Thymus (tissue), 11 donors: ENCODE data around the gene MLLT10. TPM values are rescaled to one million over a fixed set of nuclear protein-coding genes. Genes with fewer than 3 reads are reported as not detected.
"Not testable (repeated sequence)": the region's sequence is repeated elsewhere in the genome, so short reads cannot be mapped to it uniquely, and the experiment has no call there.

Source experiments
- DNase-seq, 9 donors: peaks; one replicate each; pipeline ENCODE4 v3.0.0-alpha.2; 2013; ENCODE audit warnings: low spot score in 9 of 9, low read depth in 6 of 9, missing footprints in 1 of 9
- H3K27ac ChIP-seq, 2 donors: one replicate each; pipeline ENCODE4 v1.5.1; 2013; ENCODE audit warnings: control low read depth in 1 of 2, low read depth in 1 of 2, low read length in 1 of 2, mild to moderate bottlenecking in 1 of 2, moderate library complexity in 1 of 2
- H3K27me3 ChIP-seq, 2 donors: one replicate each; pipeline ENCODE4 v1.5.1; 2013; ENCODE audit warnings: low read length in 1 of 2; ENCODE audit not compliant: control insufficient read depth in 2 of 2, insufficient read depth in 1 of 2
- H3K36me3 ChIP-seq, 2 donors: one replicate each; pipeline ENCODE4 v1.5.1; 2013; ENCODE audit warnings: low read length in 1 of 2, mild to moderate bottlenecking in 1 of 2, moderate library complexity in 1 of 2; ENCODE audit not compliant: control insufficient read depth in 2 of 2, insufficient read depth in 2 of 2
- H3K4me1 ChIP-seq, 2 donors: one replicate each; pipeline ENCODE4 v1.5.1; 2013; ENCODE audit warnings: low read length in 2 of 2; ENCODE audit not compliant: control insufficient read depth in 2 of 2, insufficient read depth in 2 of 2
- H3K4me3 ChIP-seq, 2 donors: one replicate each; pipeline ENCODE4 v1.5.1; 2013; ENCODE audit warnings: low read length in 2 of 2, control low read depth in 1 of 2, mild to moderate bottlenecking in 1 of 2
- H3K9me3 ChIP-seq, 2 donors: one replicate each; pipeline ENCODE4 v1.5.1; 2013; ENCODE audit warnings: low read length in 1 of 2, mild to moderate bottlenecking in 1 of 2; ENCODE audit not compliant: control insufficient read depth in 2 of 2, insufficient read depth in 1 of 2
- WGBS: extraction: QIAGEN DNeasy Blood & Tissue Kit; methylation state at CpG from one replicate; pipeline ENCODE4 v1.1.7; 2013; 5-methylcytosine and 5-hydroxymethylcytosine counted together
- polyA plus RNA-seq: library from polyadenylated mRNA; stranded (reverse); fragments of 200-250 nt; gene quantifications from one replicate; pipeline ENCODE4 v1.2.3, GENCODE V29; 2013
- total RNA-seq: library from RNA; stranded (reverse); fragments of 120-200 nt; gene quantifications from one replicate; pipeline ENCODE4 v1.2.4, GENCODE V29; 2013
- donor health status: healthy.

The MLLT10 gene
- total and polyA plus RNA-seq, 2 donors, result 23.0 to 27.9 TPM

DNA sequence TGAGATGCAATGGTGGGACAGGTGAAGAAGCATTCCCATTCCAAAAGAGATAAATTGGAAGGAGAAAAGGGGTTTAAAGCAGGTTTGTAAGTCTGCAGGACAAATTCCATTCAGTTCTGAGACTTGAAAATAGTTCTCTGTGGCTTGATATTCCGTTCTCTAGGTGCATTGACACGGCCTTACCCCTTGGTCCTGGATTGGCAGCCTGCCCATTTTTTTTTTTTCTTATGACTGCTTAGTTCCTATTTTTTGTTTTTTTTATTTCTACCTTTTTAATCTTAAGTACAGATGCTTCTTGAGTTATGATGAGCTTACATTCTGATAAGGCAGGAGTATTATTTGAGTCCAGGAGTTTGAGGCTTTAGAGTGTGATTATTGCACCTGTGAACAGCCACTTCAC lies 70.6 kb downstream of the MLLT10 start:
- WGBS, result 45% methylated on average over 2 of the region's 2 CpGs
- peaks cover 0 to 5% of the 10 kb centered on the region in 2 donors for H3K9me3 ChIP-seq
- DNase-seq, result no peak
- no peak overlapping the region for H3K27ac ChIP-seq
- H3K27me3 ChIP-seq, result no peaks in the 10 kb centered on the region
- no peak overlapping the region for H3K4me3 ChIP-seq
- no peaks in the 10 kb centered on the region for H3K4me1 ChIP-seq
- H3K36me3 ChIP-seq, result peaks cover 0 to 7% of the 10 kb centered on the region in 2 donors

DNA sequence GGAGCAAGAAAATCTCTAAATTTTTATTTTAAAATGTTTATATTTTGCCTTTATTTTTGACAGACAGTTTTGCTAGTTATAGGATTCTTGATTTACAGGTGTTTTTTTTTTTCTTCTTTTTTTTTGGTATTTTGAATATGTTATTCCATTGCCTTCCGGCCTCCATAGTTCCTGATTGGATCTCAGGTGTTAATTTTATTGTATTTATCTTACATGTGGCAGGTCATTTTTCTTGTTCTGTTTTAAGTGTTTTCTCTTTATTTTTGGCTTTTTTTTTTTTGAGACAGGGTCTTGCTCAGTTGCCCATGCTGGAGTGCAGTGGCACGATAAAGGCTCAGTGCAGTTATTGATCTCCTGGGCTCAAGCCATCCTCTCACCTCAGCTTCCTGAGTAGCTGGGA lies 73.9 kb downstream of the MLLT10 start:
- peaks cover 0 to 5% of the 10 kb centered on the region in 2 donors for H3K9me3 ChIP-seq
- no peak for DNase-seq
- no peak overlapping the region for H3K4me3 ChIP-seq
- H3K27me3 ChIP-seq, result no peaks in the 10 kb centered on the region
- H3K4me1 ChIP-seq, result no peaks in the 10 kb centered on the region
- peaks cover 3 to 17% of the 10 kb centered on the region in 2 donors for H3K36me3 ChIP-seq
- H3K27ac ChIP-seq, result no peak overlapping the region
- WGBS, result 98% methylated on average over 2 of the region's 2 CpGs

DNA sequence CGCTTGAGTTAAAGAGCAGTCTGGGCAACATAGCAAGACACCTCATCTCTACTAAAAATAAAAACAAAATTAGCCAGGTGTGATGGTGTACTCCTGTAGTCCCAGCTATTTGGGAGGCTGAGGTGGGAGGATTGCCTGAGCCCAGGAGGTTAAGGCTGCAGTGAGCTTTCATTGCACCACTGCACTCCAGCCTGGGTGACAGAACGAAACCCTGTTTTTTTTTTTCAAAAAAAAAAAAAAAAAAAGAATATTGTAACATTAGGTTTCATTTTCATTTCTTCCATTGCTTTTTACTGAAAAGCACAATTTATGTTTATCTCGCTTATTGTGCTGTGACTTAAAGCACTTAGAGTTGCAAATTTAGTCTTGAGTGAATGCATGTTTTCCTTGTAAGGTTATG lies 80.0 kb downstream of the MLLT10 start:
- Histone ChIP-seq H3K4me1 (no peaks in the 10 kb centered on the region), H3K27ac (no peak overlapping the region), H3K4me3 (no peak overlapping the region), H3K27me3 (no peaks in the 10 kb centered on the region), H3K9me3 (no peaks in the 10 kb centered on the region), H3K36me3 (peaks cover 4 to 16% of the 10 kb centered on the region in 2 donors)
- WGBS, result 97% methylated on average over 3 of the region's 3 CpGs
- DNase-seq, result no peak

DNA sequence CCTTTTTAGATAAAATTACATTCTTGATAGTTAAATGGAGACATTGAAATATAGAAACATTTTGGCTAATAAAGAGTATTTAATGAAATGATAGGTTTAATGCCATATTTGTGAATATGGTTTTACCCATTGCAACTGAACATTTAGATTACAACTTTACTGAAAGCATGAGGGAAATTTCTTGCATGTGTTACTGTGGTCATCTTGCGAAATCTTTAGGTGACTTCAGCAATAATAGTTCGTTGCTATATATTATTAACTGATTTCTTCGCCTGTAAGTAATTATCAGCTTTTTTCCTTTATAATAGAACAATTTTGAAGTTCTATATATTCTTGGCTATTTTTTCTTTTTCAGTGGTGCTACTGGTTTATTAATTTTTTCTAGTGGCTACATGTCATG lies 83.2 kb downstream of the MLLT10 start:
- WGBS, result 97% methylated on average over 3 of the region's 3 CpGs
- Histone ChIP-seq H3K9me3 (no peaks in the 10 kb centered on the region), H3K36me3 (peaks cover 4 to 10% of the 10 kb centered on the region in 2 donors), H3K27me3 (no peaks in the 10 kb centered on the region), H3K27ac (no peak overlapping the region), H3K4me1 (no peaks in the 10 kb centered on the region), H3K4me3 (no peak overlapping the region)
- no peak for DNase-seq

DNA sequence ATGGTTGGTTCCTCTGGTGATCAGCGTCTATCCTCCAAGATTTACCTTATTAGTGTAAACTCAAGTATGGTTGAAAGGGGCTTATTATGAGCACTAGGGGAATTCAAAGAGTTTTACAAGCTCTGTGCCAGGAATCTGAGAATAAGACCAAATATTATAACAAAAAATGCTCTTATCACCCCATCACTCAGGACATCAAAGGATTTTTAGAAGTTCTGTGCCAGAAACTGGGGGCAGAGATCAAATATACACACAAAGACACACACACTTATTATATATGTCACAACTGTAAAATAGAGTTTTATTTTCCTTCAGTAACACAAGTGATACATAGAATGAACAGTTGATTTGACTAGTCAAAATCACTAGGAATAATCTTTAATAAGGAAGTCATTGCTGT lies 89.3 kb downstream of the MLLT10 start:
- peaks cover 7 to 21% of the 10 kb centered on the region in 2 donors for H3K36me3 ChIP-seq
- peaks cover 0 to 4% of the 10 kb centered on the region in 2 donors for H3K4me1 ChIP-seq
- peaks cover 0 to 2% of the 10 kb centered on the region in 2 donors for H3K9me3 ChIP-seq
- DNase-seq, result no peak
- no peak overlapping the region for H3K27ac ChIP-seq
- no peaks in the 10 kb centered on the region for H3K27me3 ChIP-seq
- no peak overlapping the region for H3K4me3 ChIP-seq
- WGBS, result 97% methylated on average over 1 of the region's 1 CpG

DNA sequence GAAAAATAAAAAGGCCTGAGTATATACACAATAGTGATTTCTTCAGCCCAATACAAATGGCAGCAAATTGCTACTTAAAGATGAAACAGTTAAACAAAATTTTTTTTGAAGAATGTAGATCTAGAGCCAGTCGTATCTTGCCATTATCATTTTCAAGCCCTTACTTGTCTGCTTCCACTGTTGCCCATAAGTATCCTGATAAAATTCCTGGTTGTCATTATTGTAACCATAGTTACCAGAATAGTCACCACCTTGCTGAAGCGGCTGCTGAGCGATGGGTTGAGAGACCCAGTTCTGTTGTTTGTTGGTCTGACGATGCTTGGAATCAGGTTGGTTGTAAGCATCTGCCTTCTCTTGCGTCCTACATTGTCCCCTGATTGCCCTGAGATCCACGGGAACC lies 90.4 kb downstream of the MLLT10 start:
- 99% methylated on average over 6 of the region's 6 CpGs for WGBS
- DNase-seq, H3K27me3 ChIP-seq, H3K4me1 ChIP-seq, H3K4me3 ChIP-seq, H3K27ac ChIP-seq, H3K9me3 ChIP-seq: not testable (repeated sequence)
- peaks cover 7 to 25% of the 10 kb centered on the region in 2 donors for H3K36me3 ChIP-seq

DNA sequence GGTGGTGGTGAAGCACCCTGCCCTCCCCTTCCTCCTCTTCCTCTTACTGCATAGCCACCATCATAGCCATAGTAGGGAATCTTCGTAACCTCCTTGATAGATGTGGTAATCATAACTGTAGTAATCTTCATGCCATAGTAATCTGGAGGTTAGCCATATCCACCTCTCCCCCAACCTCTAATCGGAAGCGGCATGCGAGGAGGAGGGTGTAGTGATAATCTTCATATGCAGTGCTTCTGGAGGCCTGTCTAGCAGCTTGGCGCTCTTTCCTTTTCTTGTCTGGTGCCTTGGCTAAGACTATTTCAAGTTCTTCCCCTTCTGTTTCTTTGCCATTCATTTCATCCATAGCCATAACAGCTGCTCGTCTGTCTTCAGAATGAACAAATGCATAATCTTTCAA lies 90.9 kb downstream of the MLLT10 start:
- WGBS, result 96% methylated on average over 6 of the region's 6 CpGs
- Histone ChIP-seq H3K9me3 (peaks cover 0 to 2% of the 10 kb centered on the region in 2 donors), H3K27me3 (no peaks in the 10 kb centered on the region), H3K4me1 (peaks cover 0 to 4% of the 10 kb centered on the region in 2 donors), H3K27ac (no peak overlapping the region), H3K4me3 (no peak overlapping the region), H3K36me3 (peaks cover 7 to 25% of the 10 kb centered on the region in 2 donors)
- no peak for DNase-seq

DNA sequence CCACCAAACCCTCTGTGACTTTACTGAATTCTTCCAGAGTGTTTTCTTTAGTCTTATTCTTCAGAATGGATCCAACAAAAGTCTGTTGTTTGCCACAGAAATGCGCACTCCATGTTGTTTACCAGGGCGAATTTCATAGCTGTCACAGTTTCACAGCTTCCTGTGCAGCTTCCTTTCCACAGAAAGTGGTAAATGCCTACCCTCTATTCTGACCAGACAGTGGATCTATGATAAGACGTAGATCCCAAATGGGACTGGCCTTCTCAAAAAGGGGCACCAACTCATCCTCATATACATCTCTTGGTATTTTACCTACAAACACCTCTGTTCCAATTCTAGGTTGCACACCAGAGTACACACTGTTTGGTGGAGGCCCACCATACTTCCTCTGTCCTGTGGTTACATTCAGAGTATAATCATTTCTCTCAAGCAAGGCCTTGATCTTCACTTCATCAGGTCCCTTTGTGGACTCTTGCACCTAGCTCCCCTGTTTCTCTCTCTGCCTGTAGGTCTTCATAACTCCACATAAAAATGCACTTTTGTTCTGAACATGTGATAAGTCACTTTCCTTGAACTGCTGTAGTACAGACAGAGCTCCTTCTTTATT lies 91.7 kb downstream of the MLLT10 start:
- 97% methylated on average over 3 of the region's 3 CpGs for WGBS
- Histone ChIP-seq H3K27ac (no peak overlapping the region), H3K4me1 (peaks cover 0 to 4% of the 10 kb centered on the region in 2 donors), H3K9me3 (peaks cover 0 to 2% of the 10 kb centered on the region in 2 donors), H3K4me3 (no peak overlapping the region), H3K36me3 (peaks cover 7 to 30% of the 10 kb centered on the region in 2 donors), H3K27me3 (no peaks in the 10 kb centered on the region)
- no peak for DNase-seq

DNA sequence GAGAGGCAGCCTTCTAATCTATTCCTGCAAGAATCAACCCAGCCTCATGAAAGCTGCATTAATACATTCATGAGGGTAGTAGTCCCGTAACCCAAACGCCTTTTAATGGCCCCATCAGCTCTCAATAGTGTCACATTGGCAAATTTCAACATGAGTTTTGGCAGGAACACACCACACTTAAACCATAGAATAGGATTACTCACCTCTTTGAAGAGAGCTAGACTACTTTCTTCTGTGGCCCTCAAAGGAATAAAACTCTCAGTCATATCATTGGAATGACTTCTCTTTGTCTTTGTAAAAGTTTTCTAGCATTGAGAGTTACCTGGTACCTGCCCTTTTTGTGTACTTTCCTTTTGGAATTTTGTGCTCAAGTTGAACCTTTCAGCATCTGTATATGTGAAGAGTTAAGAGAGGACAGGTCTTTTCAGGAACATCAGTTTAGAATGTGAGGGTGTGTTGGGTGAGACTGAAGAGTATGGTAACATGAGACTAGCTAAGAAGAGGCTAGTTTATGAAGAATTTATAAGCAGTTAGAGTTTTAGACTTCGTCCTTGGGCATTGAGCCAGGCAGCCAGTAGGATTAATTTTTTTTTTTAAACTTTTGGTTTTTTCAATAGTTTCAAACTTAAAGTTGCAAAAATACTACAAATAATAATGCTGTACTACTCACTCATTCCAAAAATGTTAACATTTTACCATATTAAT lies 92.6 kb downstream of the MLLT10 start:
- Histone ChIP-seq H3K36me3 (peaks cover 7 to 32% of the 10 kb centered on the region in 2 donors), H3K27ac (no peak overlapping the region), H3K4me3 (no peak overlapping the region), H3K27me3 (no peaks in the 10 kb centered on the region), H3K4me1 (peaks cover 0 to 4% of the 10 kb centered on the region in 2 donors), H3K9me3 (peaks cover 0 to 2% of the 10 kb centered on the region in 2 donors)
- no peak for DNase-seq
- 93% methylated on average over 3 of the region's 3 CpGs for WGBS
